ENCODE measurements around the gene LBHD2. TPM values are rescaled to one million over a fixed set of nuclear protein-coding genes. Genes with fewer than 3 reads are reported as not detected.

The LBHD2 gene
- total RNA-seq, 1 donor from 2014 or later, result not detected

- H3K27ac Mint-ChIP-seq (ENCODE audit: unreplicated experiment), result no peak overlapping the region
- H3K36me3 Mint-ChIP-seq (ENCODE audit: unreplicated experiment), result no peaks in the 10 kb centered on the region
- peaks cover 7% of the 10 kb centered on the region for H3K27me3 Mint-ChIP-seq (ENCODE audit: unreplicated experiment)
- DNase-seq, result no peak
- peaks cover 2% of the 10 kb centered on the region for H3K4me1 Mint-ChIP-seq (ENCODE audit: low read depth, unreplicated experiment)
- no peaks in the 10 kb centered on the region for H3K9me3 Mint-ChIP-seq (ENCODE audit: unreplicated experiment)
- no peak for TF ChIP-seq CTCF (IDR thresholded peaks at IDR 0.05; ENCODE audit: partially characterized antibody, unreplicated experiment)
- H3K4me3 Mint-ChIP-seq (ENCODE audit: unreplicated experiment), result no peak overlapping the region
Observed at GRCh38 chr14:103068351-103069073, 15.5 kb upstream of the LBHD2 start.

- peaks cover 4% of the 10 kb centered on the region for H3K4me1 Mint-ChIP-seq (ENCODE audit: low read depth, unreplicated experiment)
- no peak for DNase-seq
- no peaks in the 10 kb centered on the region for H3K9me3 Mint-ChIP-seq (ENCODE audit: unreplicated experiment)
- H3K27me3 Mint-ChIP-seq (ENCODE audit: unreplicated experiment), result peaks cover 11% of the 10 kb centered on the region
- H3K4me3 Mint-ChIP-seq (ENCODE audit: unreplicated experiment), result no peak overlapping the region
- no peaks in the 10 kb centered on the region for H3K36me3 Mint-ChIP-seq (ENCODE audit: unreplicated experiment)
- H3K27ac Mint-ChIP-seq (ENCODE audit: unreplicated experiment), result no peak overlapping the region
- no peak for TF ChIP-seq CTCF (IDR thresholded peaks at IDR 0.05; ENCODE audit: partially characterized antibody, unreplicated experiment)
Observed at GRCh38 chr14:103070263-103070885, 13.6 kb upstream of the LBHD2 start.

- Mint-ChIP-seq H3K27me3 (ENCODE audit: unreplicated experiment) (peaks cover 11% of the 10 kb centered on the region), H3K9me3 (ENCODE audit: unreplicated experiment) (no peaks in the 10 kb centered on the region), H3K27ac (ENCODE audit: unreplicated experiment) (no peak overlapping the region), H3K36me3 (ENCODE audit: unreplicated experiment) (no peaks in the 10 kb centered on the region), H3K4me1 (ENCODE audit: low read depth, unreplicated experiment) (peaks cover 4% of the 10 kb centered on the region), H3K4me3 (ENCODE audit: unreplicated experiment) (no peak overlapping the region)
- DNase-seq, result no peak
- TF ChIP-seq CTCF (IDR thresholded peaks at IDR 0.05; ENCODE audit: partially characterized antibody, unreplicated experiment), result no peak
Observed at GRCh38 chr14:103070971-103071542, 13.0 kb upstream of the LBHD2 start.

GRCh38 chr14:103071544-103072251 is 12.3 kb upstream of the LBHD2 start:
- peaks cover 4% of the 10 kb centered on the region for H3K4me1 Mint-ChIP-seq (ENCODE audit: low read depth, unreplicated experiment)
- H3K36me3 Mint-ChIP-seq (ENCODE audit: unreplicated experiment), result no peaks in the 10 kb centered on the region
- no peaks in the 10 kb centered on the region for H3K9me3 Mint-ChIP-seq (ENCODE audit: unreplicated experiment)
- TF ChIP-seq CTCF (IDR thresholded peaks at IDR 0.05; ENCODE audit: partially characterized antibody, unreplicated experiment), result no peak
- peaks cover 11% of the 10 kb centered on the region for H3K27me3 Mint-ChIP-seq (ENCODE audit: unreplicated experiment)
- no peak for DNase-seq
- no peak overlapping the region for H3K4me3 Mint-ChIP-seq (ENCODE audit: unreplicated experiment)
- no peak overlapping the region for H3K27ac Mint-ChIP-seq (ENCODE audit: unreplicated experiment)

Data from glutamatergic neuron (in vitro differentiated cells).